Endodermal cell (in vitro differentiated cells): Measurements from ENCODE around the gene EIF4EBP3. TPM values are rescaled to one million over a fixed set of nuclear protein-coding genes. Genes with fewer than 3 reads are reported as not detected.

ENCODE experiments used
- DNase-seq: peaks from one replicate; pipeline ENCODE4 v3.0.0-alpha.2; 2017
- H3K27ac ChIP-seq: 2 replicates; pipeline ENCODE4 v1.5.1; 2013; ENCODE audit warnings: mild to moderate bottlenecking, low read depth, low read length, moderate library complexity
- H3K27me3 ChIP-seq: 2 replicates; pipeline ENCODE4 v1.6.1; 2013; ENCODE audit warnings: mild to moderate bottlenecking, low read length, moderate library complexity; ENCODE audit not compliant: insufficient read depth, control insufficient read depth, poor library complexity, severe bottlenecking
- H3K36me3 ChIP-seq: 2 replicates; pipeline ENCODE4 v1.7.0; 2013; ENCODE audit warnings: mild to moderate bottlenecking, low read length, moderate library complexity; ENCODE audit not compliant: control insufficient read depth, insufficient read depth
- H3K4me1 ChIP-seq: one replicate; pipeline ENCODE4 v1.7.0; 2013; ENCODE audit warnings: low read length; ENCODE audit not compliant: control insufficient read depth, insufficient read depth
- H3K4me3 ChIP-seq: 2 replicates; pipeline ENCODE4 v1.5.1; 2013; ENCODE audit warnings: mild to moderate bottlenecking, low read length, moderate library complexity
- H3K9ac ChIP-seq: 2 replicates; pipeline ENCODE4 v1.6.1; 2013; ENCODE audit warnings: mild to moderate bottlenecking, low read length, moderate library complexity; ENCODE audit not compliant: poor library complexity, severe bottlenecking; ENCODE audit errors: extremely low read depth
- H3K9me3 ChIP-seq: 2 replicates; pipeline ENCODE4 v1.6.1; 2013; ENCODE audit warnings: mild to moderate bottlenecking, low read length, moderate library complexity; ENCODE audit not compliant: control insufficient read depth
- H3K27ac Mint-ChIP-seq: 2 replicates; pipeline ENCODE4 v1.8.0; 2020; ENCODE audit warnings: mixed read lengths
- H3K27me3 Mint-ChIP-seq: 2 replicates; pipeline ENCODE4 v1.8.0; 2021; ENCODE audit warnings: mild to moderate bottlenecking, mixed read lengths; ENCODE audit not compliant: insufficient read depth
- H3K36me3 Mint-ChIP-seq: 2 replicates; pipeline ENCODE4 v1.8.0; 2020; ENCODE audit warnings: low read depth, mixed read lengths
- H3K4me1 Mint-ChIP-seq: 2 replicates; pipeline ENCODE4 v1.8.0; 2020; ENCODE audit warnings: mixed read lengths
- H3K4me3 Mint-ChIP-seq: 2 replicates; pipeline ENCODE4 v1.8.0; 2020; ENCODE audit warnings: mild to moderate bottlenecking, moderate library complexity, mixed read lengths
- H3K9me3 Mint-ChIP-seq: 2 replicates; pipeline ENCODE4 v1.8.0; 2020; ENCODE audit warnings: mild to moderate bottlenecking, mixed read lengths
- WGBS, 2 experiments: methylation state at CpG; one replicate each; pipeline versions ENCODE4 v1.1.5 to v1.1.7; 2013; ENCODE audit warnings: missing lambda C conversion rate in 2 of 2, mixed read lengths in 1 of 2; ENCODE audit not compliant: insufficient coverage in 1 of 2, insufficient read length in 1 of 2; 5-methylcytosine and 5-hydroxymethylcytosine counted together
- total RNA-seq, 2 donors: library from RNA; stranded (reverse); fragmentation: NEBNext Ultra II Directional in 1 of 2; extraction: Animal tissue kit (Norgen Biotek cat#: 25700) in 1 of 2; gene quantifications; 2 replicates in 1 of 2; 3 replicates in 1 of 2; pipeline ENCODE4 v1.2.1, GENCODE V29; 2021
- TF ChIP-seq, protein P1 (sequence below): fragments of 200-600 bp; sonication (generic); conservative IDR thresholded peaks from 2 replicates; pipeline ENCODE4 v1.5.0; 2021; ENCODE audit warnings: antibody characterized with exemption, mild to moderate bottlenecking

EIF4EBP3 gene
- total RNA-seq, 2 donors from 2014 or later: 5.1 to 6.3 TPM

DNA sequence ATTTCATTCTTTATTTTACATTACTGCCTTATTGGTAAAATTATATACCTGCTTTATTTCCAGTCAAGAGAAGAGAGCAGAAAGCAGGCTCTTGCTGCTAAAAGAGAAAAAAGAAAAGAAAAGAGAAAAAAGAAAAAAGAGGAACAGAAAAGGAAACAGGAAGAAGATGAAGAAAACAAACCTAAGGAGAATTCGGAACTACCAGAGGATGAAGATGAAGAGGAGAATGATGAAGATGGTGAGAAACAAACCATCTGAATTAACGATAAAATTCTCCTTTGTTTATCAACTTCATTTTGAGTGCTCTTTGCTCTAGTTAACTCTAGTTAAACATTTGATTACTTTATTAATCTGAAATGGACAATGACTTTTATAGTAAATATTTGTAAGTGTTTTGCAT is 23.5 kb upstream of the EIF4EBP3 start:
- Mint-ChIP-seq H3K4me3 (no peak overlapping the region), H3K4me1 (no peaks in the 10 kb centered on the region), H3K9me3 (no peaks in the 10 kb centered on the region), H3K27ac (no peak overlapping the region), H3K27me3 (no peaks in the 10 kb centered on the region), H3K36me3 (peaks cover 52% of the 10 kb centered on the region)
- peaks cover 57% of the 10 kb centered on the region for H3K36me3 ChIP-seq
- WGBS, 2 experiments: 91 to 100% methylated on average over 1 of the region's 2 CpGs
- H3K9me3 ChIP-seq: no peaks in the 10 kb centered on the region
- TF ChIP-seq, protein P1, sequence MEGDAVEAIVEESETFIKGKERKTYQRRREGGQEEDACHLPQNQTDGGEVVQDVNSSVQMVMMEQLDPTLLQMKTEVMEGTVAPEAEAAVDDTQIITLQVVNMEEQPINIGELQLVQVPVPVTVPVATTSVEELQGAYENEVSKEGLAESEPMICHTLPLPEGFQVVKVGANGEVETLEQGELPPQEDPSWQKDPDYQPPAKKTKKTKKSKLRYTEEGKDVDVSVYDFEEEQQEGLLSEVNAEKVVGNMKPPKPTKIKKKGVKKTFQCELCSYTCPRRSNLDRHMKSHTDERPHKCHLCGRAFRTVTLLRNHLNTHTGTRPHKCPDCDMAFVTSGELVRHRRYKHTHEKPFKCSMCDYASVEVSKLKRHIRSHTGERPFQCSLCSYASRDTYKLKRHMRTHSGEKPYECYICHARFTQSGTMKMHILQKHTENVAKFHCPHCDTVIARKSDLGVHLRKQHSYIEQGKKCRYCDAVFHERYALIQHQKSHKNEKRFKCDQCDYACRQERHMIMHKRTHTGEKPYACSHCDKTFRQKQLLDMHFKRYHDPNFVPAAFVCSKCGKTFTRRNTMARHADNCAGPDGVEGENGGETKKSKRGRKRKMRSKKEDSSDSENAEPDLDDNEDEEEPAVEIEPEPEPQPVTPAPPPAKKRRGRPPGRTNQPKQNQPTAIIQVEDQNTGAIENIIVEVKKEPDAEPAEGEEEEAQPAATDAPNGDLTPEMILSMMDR: no peak
- DNase-seq: no peak
- H3K27ac ChIP-seq: no peak overlapping the region
- no peak overlapping the region for H3K9ac ChIP-seq
- H3K4me1 ChIP-seq: no peaks in the 10 kb centered on the region
- no peaks in the 10 kb centered on the region for H3K27me3 ChIP-seq
- no peak overlapping the region for H3K4me3 ChIP-seq

DNA sequence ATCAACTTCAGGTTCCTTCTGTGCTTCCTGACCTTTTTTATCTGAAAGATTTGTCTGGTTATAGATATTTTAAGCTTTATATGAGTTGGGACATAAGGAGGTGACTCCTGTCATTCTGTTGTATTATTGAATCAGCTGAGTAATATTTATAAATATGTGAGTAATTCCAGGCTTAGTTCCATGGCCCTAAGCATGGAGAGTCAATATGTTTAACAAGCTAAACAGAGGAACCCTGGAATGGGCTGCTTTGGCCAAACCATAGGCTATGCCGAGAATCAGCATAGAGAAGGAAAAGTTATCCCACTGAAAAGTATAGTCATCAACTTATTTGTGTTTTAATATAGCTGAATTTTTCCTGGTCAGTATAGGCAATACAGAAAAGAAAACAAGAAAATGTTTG is 7.2 kb upstream of the EIF4EBP3 start:
- peaks cover 91% of the 10 kb centered on the region for H3K36me3 ChIP-seq
- H3K27ac Mint-ChIP-seq: no peak overlapping the region
- H3K4me3 Mint-ChIP-seq: no peak overlapping the region
- DNase-seq: no peak
- no peaks in the 10 kb centered on the region for H3K9me3 Mint-ChIP-seq
- no peaks in the 10 kb centered on the region for H3K27me3 ChIP-seq
- H3K36me3 Mint-ChIP-seq: peaks cover 74% of the 10 kb centered on the region
- no peak overlapping the region for H3K9ac ChIP-seq
- H3K9me3 ChIP-seq: no peaks in the 10 kb centered on the region
- no peaks in the 10 kb centered on the region for H3K27me3 Mint-ChIP-seq
- WGBS, 2 experiments: 90% methylated on average over 1 of the region's 1 CpG; no CpG with 5 or more reads in 1 of the 2 experiments
- H3K4me3 ChIP-seq: no peak overlapping the region
- H3K4me1 ChIP-seq: no peaks in the 10 kb centered on the region
- TF ChIP-seq, protein P1: no peak
- H3K4me1 Mint-ChIP-seq: no peaks in the 10 kb centered on the region
- H3K27ac ChIP-seq: no peak overlapping the region

DNA sequence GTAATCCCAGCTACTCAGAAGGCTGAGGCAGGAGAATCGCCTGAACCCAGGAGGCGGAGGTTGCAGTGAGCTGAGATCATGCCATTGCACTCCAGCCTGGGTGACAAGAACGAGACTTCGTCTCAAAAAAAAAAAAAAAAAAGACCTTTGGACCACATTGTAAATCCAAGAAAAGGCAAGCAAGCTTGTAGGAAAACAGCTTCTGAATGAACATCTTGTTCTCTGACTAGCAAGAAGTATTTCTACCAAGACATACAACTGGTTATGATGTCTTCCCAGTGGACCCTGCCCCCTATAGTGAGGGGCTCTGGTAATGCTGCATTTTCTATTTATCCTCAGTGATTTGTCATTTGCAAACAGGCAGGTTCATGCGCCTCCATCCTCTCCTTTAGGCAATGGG is 4.5 kb upstream of the EIF4EBP3 start:
- Mint-ChIP-seq H3K27me3 (no peaks in the 10 kb centered on the region), H3K9me3 (no peaks in the 10 kb centered on the region), H3K4me1 (peaks cover 10% of the 10 kb centered on the region), H3K4me3 (no peak overlapping the region), H3K36me3 (peaks cover 66% of the 10 kb centered on the region), H3K27ac (no peak overlapping the region)
- H3K36me3 ChIP-seq: peaks cover 75% of the 10 kb centered on the region
- H3K27me3 ChIP-seq: no peaks in the 10 kb centered on the region
- WGBS, 2 experiments: 92 to 98% methylated on average over 5 of the region's 5 CpGs
- no peak overlapping the region for H3K27ac ChIP-seq
- no peak for DNase-seq
- H3K9ac ChIP-seq: no peak overlapping the region
- no peak overlapping the region for H3K4me3 ChIP-seq
- TF ChIP-seq, protein P1: no peak
- peaks cover 12% of the 10 kb centered on the region for H3K4me1 ChIP-seq
- H3K9me3 ChIP-seq: no peaks in the 10 kb centered on the region
